Endothelial cell of umbilical vein (primary cell): ENCODE measurements around the gene KATNAL1. TPM values are rescaled to one million over a fixed set of nuclear protein-coding genes. Genes with fewer than 3 reads are reported as not detected.

Source experiments
- BruUV-seq: library from RNA; stranded (reverse); fragments of 400-500 nt; replicated peaks from 2 replicates; lab custom pipeline; 2021; lab: Mats Ljungman, UMichigan
- CTCF ChIA-PET: fragments of 300-600, 350-600 bp; sonication (Branson Sonifier 250); formaldehyde crosslinking; loops from one replicate; lab custom pipeline; 2021; ENCODE audit warnings: antibody characterized with exemption, inconsistent platforms; lab: Charles Lee
- POLR2A ChIA-PET: fragments of 300-600, 350-600 bp; sonication (Branson Sonifier 250); formaldehyde crosslinking; loops from one replicate; lab custom pipeline; 2021; ENCODE audit warnings: antibody characterized with exemption, inconsistent platforms; lab: Charles Lee
- DNase-seq: peaks from one replicate; pipeline ENCODE4 v3.0.0-alpha.2; 2011; ENCODE audit warnings: low read depth, low spot score
- FAIRE-seq: peaks from 2 replicates; lab custom pipeline; 2011; peaks lifted over from hg19 to GRCh38; lab: Jason Lieb, UNC
- H2AFZ ChIP-seq: 2 replicates; pipeline ENCODE4 v1.6.0; 2012; ENCODE audit warnings: low read depth, low read length, control low read depth, inconsistent platforms
- H3K27ac ChIP-seq: 2 replicates; pipeline ENCODE4 v1.5.1; 2011; ENCODE audit warnings: low read depth, mild to moderate bottlenecking, control low read depth, low read length, moderate library complexity; ENCODE audit not compliant: insufficient read depth
- H3K27me3 ChIP-seq, 2 experiments: 2 replicates each; pipeline versions ENCODE4 v1.6.0 to v1.6.1; 2011; ENCODE audit warnings: low read length in 2 of 2, mixed read lengths in 1 of 2; ENCODE audit not compliant: control insufficient read depth in 2 of 2, insufficient read depth in 2 of 2
- H3K36me3 ChIP-seq, 2 experiments: 2 replicates in 1 of 2; 3 replicates in 1 of 2; pipeline ENCODE4 v1.5.1; 2011; ENCODE audit warnings: low read length in 2 of 2, mild to moderate bottlenecking in 1 of 2, moderate library complexity in 1 of 2; ENCODE audit not compliant: control insufficient read depth in 2 of 2, insufficient read depth in 2 of 2; ENCODE audit errors: extremely low read depth in 1 of 2
- H3K4me1 ChIP-seq: 3 replicates; pipeline ENCODE4 v1.5.1; 2011; ENCODE audit warnings: mild to moderate bottlenecking, low read length; ENCODE audit not compliant: control insufficient read depth, insufficient read depth; ENCODE audit errors: extremely low read depth
- H3K4me2 ChIP-seq: 2 replicates; pipeline ENCODE4 v1.6.1; 2011; ENCODE audit warnings: low read length, control low read depth, mixed read lengths; ENCODE audit not compliant: insufficient read depth
- H3K4me3 ChIP-seq, 3 experiments: fragments of 200-600 bp in 1 of 3; sonication (generic), shearing (Covaris generic) in 1 of 3; replicated peaks in 1 of 3; 2 replicates each; pipeline ENCODE4 v1.5.1; 2011 to 2016; ENCODE audit warnings: control low read depth in 3 of 3, low read length in 3 of 3, mild to moderate bottlenecking in 2 of 3, inconsistent platforms in 1 of 3, low read depth in 1 of 3, moderate library complexity in 1 of 3; ENCODE audit not compliant: insufficient read depth in 1 of 3
- H3K79me2 ChIP-seq: 2 replicates; pipeline ENCODE4 v1.6.0; 2012; ENCODE audit warnings: low read length, inconsistent platforms; ENCODE audit not compliant: control insufficient read depth, insufficient read depth
- H3K9ac ChIP-seq: replicated peaks from 2 replicates; pipeline ENCODE3; 2011; ENCODE audit warnings: low read length, control low read depth; ENCODE audit not compliant: insufficient read depth; ENCODE audit errors: extremely low read depth
- H3K9me1 ChIP-seq: replicated peaks from 3 replicates; pipeline ENCODE4 v1.6.0; 2011; ENCODE audit warnings: mild to moderate bottlenecking, low read length; ENCODE audit not compliant: control insufficient read depth, insufficient read depth; ENCODE audit errors: extremely low read depth
- H3K9me3 ChIP-seq: replicated peaks from 2 replicates; pipeline ENCODE4 v1.5.1; 2012; ENCODE audit warnings: low read length, inconsistent platforms; ENCODE audit not compliant: control insufficient read depth, insufficient read depth
- H4K20me1 ChIP-seq: replicated peaks from 2 replicates; pipeline ENCODE3; 2011; ENCODE audit warnings: mild to moderate bottlenecking, low read length; ENCODE audit not compliant: control insufficient read depth, insufficient read depth; ENCODE audit errors: extremely low read depth
- EZH2 ChIP-seq: IDR thresholded peaks from 2 replicates; pipeline ENCODE4 v1.6.1; 2012; ENCODE audit warnings: borderline replicate concordance, low read depth, mild to moderate bottlenecking, moderate library complexity, low read length, inconsistent platforms; ENCODE audit not compliant: severe bottlenecking
- FOS ChIP-seq: IDR thresholded peaks from 2 replicates; pipeline ENCODE4 v1.6.1; 2011; ENCODE audit warnings: mild to moderate bottlenecking, low read length, moderate library complexity, borderline replicate concordance; ENCODE audit not compliant: insufficient read depth
- GATA2 ChIP-seq: IDR thresholded peaks from 2 replicates; pipeline ENCODE4 v1.7.0; 2011; ENCODE audit warnings: low read depth, mild to moderate bottlenecking, moderate library complexity, mixed read lengths, low read length; ENCODE audit not compliant: insufficient read length, insufficient read depth
- JUN ChIP-seq: IDR thresholded peaks from 2 replicates; pipeline ENCODE4 v1.6.1; 2011; ENCODE audit warnings: borderline replicate concordance, low read depth; ENCODE audit not compliant: insufficient read length, insufficient read depth
- MYC ChIP-seq: IDR thresholded peaks from one replicate; pipeline ENCODE4 v1.6.1; 2011; ENCODE audit warnings: mild to moderate bottlenecking, low read depth, low read length
- POLR2A ChIP-seq: IDR thresholded peaks from 2 replicates; pipeline ENCODE4 v1.6.1; 2012; ENCODE audit warnings: low read depth, mild to moderate bottlenecking, control low read depth, low read length
- POLR2AphosphoS5 ChIP-seq: IDR thresholded peaks from 2 replicates; pipeline ENCODE4 v1.6.1; 2012; ENCODE audit warnings: low read depth, mild to moderate bottlenecking, control low read depth, low read length, moderate library complexity; ENCODE audit not compliant: insufficient read depth
- dilution Hi-C: fragments of 300-500 bp; cut with MboI; formaldehyde crosslinking; loops from one replicate; pipeline ENCODE4 v1.15.0; 2019; ENCODE audit warnings: low sequenced_read_pairs; ENCODE audit not compliant: extremely low pct_ligation_motif_present
- intact Hi-C: fragments of 100-400 bp; cut with micrococcal nuclease; formaldehyde crosslinking; loops from one replicate; pipeline ENCODE4 v1.10.0; 2022
- polyA plus RNA-seq, 4 experiments: library from polyadenylated mRNA; depleted of rRNA in 3 of 4; stranded (reverse) in 3 of 4; unstranded in 1 of 4; fragments of >200 nt; gene quantifications; 2 replicates each; pipeline versions ENCODE4 v1.2.1 to v1.2.3, GENCODE V29; 2011 to 2012; ENCODE audit warnings: missing spikeins in 1 of 4
- total RNA-seq: library from RNA; stranded (reverse); gene quantifications from 2 replicates; pipeline ENCODE4 v1.2.3, GENCODE V29; 2021
- TF ChIP-seq, protein P1 (sequence below), 2 donors: IDR thresholded peaks; 1 replicate in 1 of 2; 2 replicates in 1 of 2; pipeline ENCODE4 v1.5.1; 2011; ENCODE audit warnings: low read length in 2 of 2, mild to moderate bottlenecking in 2 of 2, moderate library complexity in 2 of 2, control low read depth in 1 of 2, inconsistent platforms in 1 of 2, low read depth in 1 of 2; ENCODE audit not compliant: insufficient read depth in 1 of 2; ENCODE audit errors: extremely low read depth in 1 of 2
- TF ChIP-seq, protein P2 (sequence below): IDR thresholded peaks from 2 replicates; pipeline ENCODE4 v1.6.1; 2011; ENCODE audit not compliant: insufficient read depth, insufficient read length

The KATNAL1 gene
- total and polyA plus RNA-seq, 2 donors (not counting 3 experiments of a cell fraction or from before 2014, with no cell fraction given), result 7.2 to 49.2 TPM

DNA sequence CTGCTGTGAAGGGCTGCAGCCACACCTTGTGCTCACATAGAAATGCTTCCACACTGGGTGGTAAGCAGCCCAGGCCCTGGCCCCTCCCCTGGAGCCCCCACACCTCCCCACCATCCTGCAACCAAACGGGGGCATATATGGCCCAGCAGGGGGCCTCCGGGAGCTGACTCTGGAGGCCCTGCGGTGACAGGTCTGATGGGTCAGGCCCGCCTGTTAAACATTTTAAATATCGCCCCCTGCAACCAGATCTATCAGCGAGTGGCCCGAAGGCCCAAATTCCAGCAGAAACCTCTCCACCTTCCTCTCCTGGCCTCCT lies 48.0 kb upstream of the KATNAL1 start:
- TF ChIP-seq, protein P1, sequence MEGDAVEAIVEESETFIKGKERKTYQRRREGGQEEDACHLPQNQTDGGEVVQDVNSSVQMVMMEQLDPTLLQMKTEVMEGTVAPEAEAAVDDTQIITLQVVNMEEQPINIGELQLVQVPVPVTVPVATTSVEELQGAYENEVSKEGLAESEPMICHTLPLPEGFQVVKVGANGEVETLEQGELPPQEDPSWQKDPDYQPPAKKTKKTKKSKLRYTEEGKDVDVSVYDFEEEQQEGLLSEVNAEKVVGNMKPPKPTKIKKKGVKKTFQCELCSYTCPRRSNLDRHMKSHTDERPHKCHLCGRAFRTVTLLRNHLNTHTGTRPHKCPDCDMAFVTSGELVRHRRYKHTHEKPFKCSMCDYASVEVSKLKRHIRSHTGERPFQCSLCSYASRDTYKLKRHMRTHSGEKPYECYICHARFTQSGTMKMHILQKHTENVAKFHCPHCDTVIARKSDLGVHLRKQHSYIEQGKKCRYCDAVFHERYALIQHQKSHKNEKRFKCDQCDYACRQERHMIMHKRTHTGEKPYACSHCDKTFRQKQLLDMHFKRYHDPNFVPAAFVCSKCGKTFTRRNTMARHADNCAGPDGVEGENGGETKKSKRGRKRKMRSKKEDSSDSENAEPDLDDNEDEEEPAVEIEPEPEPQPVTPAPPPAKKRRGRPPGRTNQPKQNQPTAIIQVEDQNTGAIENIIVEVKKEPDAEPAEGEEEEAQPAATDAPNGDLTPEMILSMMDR (IDR thresholded peaks at IDR 0.05; ENCODE audit: extremely low read depth in 1 of 2, insufficient read depth in 1 of 2, low read depth in 1 of 2, low read length in 2 of 2), result peak; percentile 43 to 72
- no peak for TF ChIP-seq POLR2A
- POLR2A ChIA-PET, result no interaction called here
- peak; percentile 12 for FAIRE-seq

GRCh38 chr13:30354493-30355383 lies 47.4 kb upstream of the KATNAL1 start:
- Histone ChIP-seq H3K9ac (no peak overlapping the region), H3K4me1 (no peaks in the 10 kb centered on the region), H2AFZ (no peak overlapping the region), H3K27me3 (no peaks in the 10 kb centered on the region), H3K27ac (no peak overlapping the region), H4K20me1 (no peaks in the 10 kb centered on the region), H3K36me3 (no peaks in the 10 kb centered on the region), H3K4me2 (no peak overlapping the region), H3K9me1 (no peaks in the 10 kb centered on the region), H3K79me2 (no peaks in the 10 kb centered on the region), H3K9me3 (no peaks in the 10 kb centered on the region), H3K4me3 (no peak overlapping the region)
- TF ChIP-seq, protein P2, sequence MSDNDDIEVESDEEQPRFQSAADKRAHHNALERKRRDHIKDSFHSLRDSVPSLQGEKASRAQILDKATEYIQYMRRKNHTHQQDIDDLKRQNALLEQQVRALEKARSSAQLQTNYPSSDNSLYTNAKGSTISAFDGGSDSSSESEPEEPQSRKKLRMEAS, result no peak
- TF ChIP-seq MYC (no peak), FOS (no peak), JUN (no peak), GATA2 (no peak), EZH2 (no peak), POLR2A (no peak), POLR2AphosphoS5 (no peak)
- TF ChIP-seq, protein P1 (IDR thresholded peaks at IDR 0.05; ENCODE audit: extremely low read depth in 1 of 2, insufficient read depth in 1 of 2, low read depth in 1 of 2, low read length in 2 of 2), result no peak
- DNase-seq, result no peak
- intact Hi-C loops, result loop anchor here (1.0 to 5.0 kb wide), 4 partner anchors 112 to 448 kb away; no protein-coding TSS in a partner anchor
- CTCF ChIA-PET, result interaction anchor here (0.6 to 3.9 kb wide), 11 partner anchors 12 to 227 kb away, joined by 3 to 17 read pairs (median 3); partner anchors contain the start of gene UBE2L5
- dilution Hi-C loops, result no loop called here
- POLR2A ChIA-PET, result no interaction called here
- FAIRE-seq, result no peak
- no TSS peak for BruUV-seq

More for the DNA sequence above, 48.0 kb upstream of the KATNAL1 start:
- H3K27me3 ChIP-seq, result no peaks in the 10 kb centered on the region
- BruUV-seq, result no TSS peak
- no peak overlapping the region for H2AFZ ChIP-seq
- H3K4me1 ChIP-seq, result no peaks in the 10 kb centered on the region
- H3K79me2 ChIP-seq, result no peaks in the 10 kb centered on the region
- H3K9me3 ChIP-seq, result no peaks in the 10 kb centered on the region
- DNase-seq, result peak; percentile 37
- no peaks in the 10 kb centered on the region for H3K36me3 ChIP-seq
- no peaks in the 10 kb centered on the region for H4K20me1 ChIP-seq
- no peak overlapping the region for H3K9ac ChIP-seq
- no peak overlapping the region for H3K4me3 ChIP-seq
- dilution Hi-C loops, result no loop called here
- H3K9me1 ChIP-seq, result no peaks in the 10 kb centered on the region
- H3K4me2 ChIP-seq, result no peak overlapping the region
- H3K27ac ChIP-seq, result no peak overlapping the region
- CTCF ChIA-PET, result interaction anchor here (0.6 to 3.9 kb wide), 10 partner anchors 11 to 226 kb away, joined by 3 to 17 read pairs (median 3); partner anchors contain the start of gene UBE2L5
- intact Hi-C loops, result loop anchor here (1.0 to 5.0 kb wide), 4 partner anchors 111 to 447 kb away; no protein-coding TSS in a partner anchor
